ENCODE data around the gene PAOX.
"Not testable (repeated sequence)": the region's sequence is repeated elsewhere in the genome, so short reads cannot be mapped to it uniquely, and the experiment has no call there.

The PAOX gene

GRCh38 chr10:133359972-133360610, 19.0 kb upstream of the PAOX start:
- no peak for DNase-seq (ENCODE audit: low read depth)
- H3K4me3 ChIP-seq (ENCODE audit: low read depth, low read length), result no peak overlapping the region

GRCh38 chr10:133361227-133361626, 17.8 kb upstream of the PAOX start:
- DNase-seq (ENCODE audit: low read depth), result no peak
- H3K4me3 ChIP-seq (ENCODE audit: low read depth, low read length), result no peak overlapping the region

DNA sequence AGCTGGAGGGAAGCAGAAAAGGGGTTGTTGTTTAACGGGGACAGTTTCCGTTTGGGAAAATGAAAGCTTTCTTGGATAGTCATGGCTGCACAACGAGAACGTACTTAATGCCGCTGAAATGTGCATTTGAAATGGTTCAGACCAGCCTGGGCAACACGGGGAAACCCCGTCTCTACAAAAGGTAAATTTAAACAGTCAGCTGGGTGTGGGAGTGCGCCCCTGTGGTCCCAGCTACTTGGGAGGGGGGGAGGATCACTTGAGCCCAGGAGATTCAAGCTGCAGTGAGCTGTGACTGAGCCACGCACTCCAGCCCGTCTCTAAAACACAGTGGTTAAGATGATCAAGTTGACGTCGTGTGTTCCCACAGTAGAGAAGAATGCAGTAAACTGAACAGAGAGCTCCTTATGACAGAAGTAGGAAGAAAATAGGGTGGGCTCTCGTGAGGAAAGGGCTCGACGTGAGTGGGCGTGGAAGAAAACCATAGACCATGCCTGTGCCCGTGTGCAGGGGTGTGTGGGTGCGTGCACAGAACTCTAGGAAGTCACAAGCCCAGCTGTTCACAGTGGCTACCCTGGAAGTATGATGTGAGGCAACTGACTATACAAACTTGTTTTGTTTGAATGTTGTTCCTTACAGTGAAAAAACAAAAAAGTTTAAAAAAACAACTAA, 17.2 kb upstream of the PAOX start:
- no peak overlapping the region for H3K4me3 ChIP-seq (ENCODE audit: low read depth, low read length)
- no peak for DNase-seq (ENCODE audit: low read depth)

DNA sequence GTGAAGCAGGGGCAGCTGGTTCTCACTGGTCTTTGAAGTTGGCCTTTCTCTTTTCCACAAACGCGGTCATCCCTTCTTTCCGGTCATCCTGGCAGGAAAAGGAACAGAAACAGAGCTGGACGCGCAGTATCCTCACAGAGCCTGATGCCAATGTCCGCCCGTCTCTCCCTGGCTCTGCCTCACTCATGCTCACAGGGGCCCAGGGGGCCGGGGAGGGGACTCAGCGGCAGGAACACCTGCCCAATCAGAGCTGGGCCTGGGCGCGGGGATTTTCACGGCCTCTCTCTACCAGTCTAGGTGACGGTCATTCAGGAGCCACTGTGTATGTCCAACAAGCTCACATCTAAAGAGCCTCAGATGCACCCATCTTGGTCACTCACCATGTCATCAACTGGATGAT, 16.2 kb upstream of the PAOX start:
- H3K4me3 ChIP-seq (ENCODE audit: low read depth, low read length), result no peak overlapping the region
- DNase-seq (ENCODE audit: low read depth), result no peak

- no peak for DNase-seq (ENCODE audit: low read depth)
- no peak overlapping the region for H3K4me3 ChIP-seq (ENCODE audit: low read depth, low read length)
These were observed 14.2 kb upstream of the PAOX start for GRCh38 chr10:133364645-133365431.

GRCh38 chr10:133365461-133366129, 13.5 kb upstream of the PAOX start:
- H3K4me3 ChIP-seq (ENCODE audit: low read depth, low read length), result no peak overlapping the region
- no peak for DNase-seq (ENCODE audit: low read depth)

DNA sequence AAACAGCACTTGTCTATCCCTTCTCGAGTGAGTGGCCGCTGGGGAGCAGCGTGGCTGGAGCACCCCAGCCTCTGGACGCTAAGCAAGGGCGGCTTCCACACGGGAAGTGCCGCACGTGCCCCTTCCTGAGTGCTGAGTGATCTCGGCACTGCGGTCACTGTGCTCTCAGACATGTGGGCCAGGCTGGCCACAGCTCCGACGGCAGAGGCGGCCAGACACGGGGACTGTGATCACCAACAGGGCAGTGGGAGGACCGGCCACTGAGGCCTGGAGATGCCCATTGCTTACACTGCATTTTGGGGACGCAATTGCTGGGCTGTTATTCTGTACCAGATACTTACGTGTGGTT, 13.0 kb upstream of the PAOX start:
- no peak for DNase-seq (ENCODE audit: low read depth)
- H3K4me3 ChIP-seq (ENCODE audit: low read depth, low read length), result no peak overlapping the region

DNA sequence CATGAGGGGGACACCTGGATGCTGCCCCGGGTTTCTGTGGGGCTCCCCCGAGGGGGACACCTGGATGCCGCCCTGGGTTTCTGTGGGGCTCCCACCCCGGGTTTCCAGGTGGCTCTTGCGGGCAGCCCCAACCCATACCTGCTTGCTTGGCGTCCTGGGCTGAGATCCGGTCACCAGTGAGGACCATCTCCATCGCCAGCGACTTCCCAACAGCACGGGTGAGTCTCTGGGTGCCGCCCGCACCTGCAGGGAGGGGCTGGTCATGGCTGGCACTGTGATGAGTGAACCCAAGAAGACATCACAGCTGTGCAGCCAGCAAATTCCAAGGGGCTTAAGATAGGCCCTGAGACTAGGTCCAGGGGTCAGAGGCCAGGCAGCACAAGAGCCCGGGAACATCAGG, 12.3 kb upstream of the PAOX start:
- no peak overlapping the region for H3K4me3 ChIP-seq (ENCODE audit: low read depth, low read length)
- no peak for DNase-seq (ENCODE audit: low read depth)

DNA sequence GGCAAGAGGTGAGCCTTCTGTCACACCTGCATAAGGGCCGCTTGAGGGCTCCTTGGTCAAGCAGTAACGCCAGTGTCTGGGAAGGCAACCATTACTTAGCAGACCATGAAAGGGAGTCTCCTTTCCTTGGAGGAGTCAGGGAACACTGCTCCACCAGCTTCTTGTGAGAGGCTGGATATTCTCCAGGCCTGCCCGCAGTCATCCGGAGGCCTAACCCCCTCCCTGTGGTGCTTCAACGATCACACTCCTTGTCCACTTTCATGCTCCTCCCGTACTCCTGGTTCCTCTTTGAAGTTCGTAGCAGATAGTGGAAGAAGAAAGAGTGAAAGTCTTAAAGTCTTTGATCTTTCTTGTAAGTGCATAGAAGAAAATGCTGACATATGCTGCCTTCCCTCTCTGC, 11.6 kb upstream of the PAOX start:
- not testable (repeated sequence) for H3K4me3 ChIP-seq (ENCODE audit: low read depth, low read length); DNase-seq (ENCODE audit: low read depth)

DNA sequence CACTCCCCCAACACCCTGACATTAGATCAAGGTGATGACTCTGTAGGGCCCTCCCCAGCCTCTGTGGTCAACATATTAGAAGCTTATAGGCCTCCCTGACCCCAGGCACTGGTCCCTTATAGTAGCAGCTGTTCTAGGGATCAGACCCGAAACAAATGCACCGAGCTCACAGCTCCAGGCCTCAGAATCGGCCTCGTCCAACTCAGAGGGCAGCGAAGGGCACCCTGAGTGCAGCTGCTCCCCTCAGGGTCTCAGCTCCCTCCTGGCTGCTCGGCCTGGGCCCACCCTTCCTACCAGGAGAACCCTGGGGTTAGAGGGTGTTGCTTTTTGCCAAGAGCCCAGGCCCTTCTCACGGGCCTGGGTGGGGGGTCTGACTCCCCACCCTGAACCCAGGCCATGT, 10.9 kb upstream of the PAOX start:
- no peak overlapping the region for H3K4me3 ChIP-seq (ENCODE audit: low read depth, low read length)
- no peak for DNase-seq (ENCODE audit: low read depth)

- H3K4me3 ChIP-seq (ENCODE audit: low read depth, low read length), result no peak overlapping the region
- DNase-seq (ENCODE audit: low read depth), result no peak
These were observed 8.9 kb upstream of the PAOX start for GRCh38 chr10:133370030-133370786.

DNA sequence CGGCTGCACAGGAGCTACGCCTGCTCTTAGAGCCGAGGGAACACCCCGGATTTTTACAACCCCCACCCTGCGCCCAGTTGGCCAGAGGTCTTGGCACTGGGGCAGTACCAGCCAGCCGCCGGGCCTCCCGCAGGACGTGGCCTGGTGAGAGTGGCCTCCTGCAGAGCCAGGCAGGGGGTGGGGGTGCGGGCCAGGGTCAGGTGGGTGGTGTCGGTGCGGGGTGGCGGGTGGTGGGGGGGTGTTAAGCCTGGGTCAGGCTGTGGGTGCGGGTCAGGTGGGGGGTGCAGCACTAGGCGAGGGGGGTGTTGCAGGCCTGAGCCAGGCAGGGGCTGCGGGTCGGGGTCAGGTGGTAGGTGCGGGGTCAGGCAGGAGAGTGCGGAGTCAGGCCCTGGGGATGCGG, 6.6 kb upstream of the PAOX start:
- H3K4me3 ChIP-seq (ENCODE audit: low read depth, low read length), result peak overlapping the region; percentile 62
- DNase-seq (ENCODE audit: low read depth), result no peak

GRCh38 chr10:133373174-133374090, 5.6 kb upstream of the PAOX start, which contains the start of gene ECHS1:
Gene ECHS1 (minus strand): TSS chr10:133373354. CDS start chr10:133373333, 21 bp downstream.
- H3K4me3 ChIP-seq (ENCODE audit: low read depth, low read length), result peak within 1 kb of the TSS; percentile 62
- DNase-seq (ENCODE audit: low read depth), result peak; percentile 62

- DNase-seq (ENCODE audit: low read depth), result no peak
- no peak overlapping the region for H3K4me3 ChIP-seq (ENCODE audit: low read depth, low read length)
These were observed 3.5 kb upstream of the PAOX start for GRCh38 chr10:133375357-133376115.

- not testable (repeated sequence) for DNase-seq (ENCODE audit: low read depth); H3K4me3 ChIP-seq (ENCODE audit: low read depth, low read length)
These were observed 2.9 kb upstream of the PAOX start for GRCh38 chr10:133376183-133376582.

DNA sequence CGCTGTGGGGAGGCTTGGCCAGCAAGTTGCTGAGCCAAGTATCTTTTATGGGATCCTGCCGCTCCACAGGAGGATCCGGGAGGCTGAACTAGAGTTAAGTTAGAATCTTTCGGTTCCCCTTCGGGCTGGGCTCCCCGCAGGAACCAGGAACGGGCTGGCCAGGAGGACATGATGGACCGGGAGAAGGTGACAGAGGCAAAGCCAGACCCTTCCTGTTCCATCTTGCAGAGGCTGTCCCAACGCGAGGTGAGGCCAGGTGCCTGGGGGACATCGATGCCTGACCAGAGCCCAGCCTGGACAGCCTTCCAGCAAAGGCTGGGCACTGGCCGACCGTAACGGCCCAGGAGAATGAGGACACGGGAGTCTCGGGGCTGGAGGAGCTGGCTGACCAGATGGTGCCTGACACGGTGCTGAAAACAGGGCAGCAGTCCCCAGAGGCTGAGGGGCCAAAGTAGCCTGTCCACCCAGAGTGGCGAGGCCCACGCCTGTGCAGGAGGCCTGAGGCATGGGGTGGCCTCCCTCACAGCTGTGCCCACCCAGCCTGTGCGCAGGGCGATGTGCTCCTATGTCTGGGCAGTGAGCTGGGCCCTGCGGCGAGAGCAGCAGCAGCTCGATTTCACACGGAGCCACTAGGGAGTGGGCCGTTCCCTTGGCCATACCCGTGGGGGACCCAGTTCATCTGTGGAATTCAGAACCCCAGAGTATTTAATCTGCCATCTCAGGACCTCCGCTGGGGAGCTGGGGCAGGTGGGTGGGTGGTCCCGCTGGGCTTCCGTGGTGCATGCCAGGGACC, 1.8 kb upstream of the PAOX start:
- H3K4me3 ChIP-seq (ENCODE audit: low read depth, low read length), result no peak overlapping the region
- DNase-seq (ENCODE audit: low read depth), result no peak

GRCh38 chr10:133377818-133378250, 1.2 kb upstream of the PAOX start:
- H3K4me3 ChIP-seq (ENCODE audit: low read depth, low read length), result peak overlapping the region; percentile 79
- no peak for DNase-seq (ENCODE audit: low read depth)
